HepG2 (cell line): ENCODE measurements around the gene NPDC1. TPM values are rescaled to one million over a fixed set of nuclear protein-coding genes. Genes with fewer than 3 reads are reported as not detected.

ENCODE experiments used
- TEAD3 ChIP-seq: optimal IDR thresholded peaks from 2 replicates; pipeline ENCODE3; 2016; ENCODE audit warnings: borderline replicate concordance
- ZNF430 ChIP-seq: sonication (generic); formaldehyde crosslinking; IDR thresholded peaks from 2 replicates; pipeline ENCODE4 v1.9.0; 2021; ENCODE audit warnings: mild to moderate bottlenecking, missing genetic modification reagents
- polyA plus RNA-seq, 8 experiments: library from polyadenylated mRNA; depleted of rRNA in 3 of 8; stranded (reverse) in 7 of 8; unstranded in 1 of 8; fragments of >200 nt; fragmentation: Illumina TruSeq in 4 of 8; extraction: Trizol in 4 of 8; gene quantifications; 2 replicates each; pipeline versions ENCODE4 v1.2.1 to v1.2.3, GENCODE V29; 2011 to 2016; ENCODE audit warnings: low read depth in 4 of 8, missing spikeins in 1 of 8, mixed read lengths in 1 of 8; ENCODE audit not compliant: insufficient read depth in 1 of 8
- total RNA-seq, 5 experiments: library from RNA; depleted of rRNA; stranded (reverse); fragments of >200 nt; fragmentation: Illumina TruSeq; extraction: Trizol; gene quantifications; 2 replicates each; pipeline ENCODE4 v1.2.3, GENCODE V29; 2016; ENCODE audit warnings: low read depth in 1 of 5
- TF ChIP-seq, protein P1 (sequence below): sonication (generic); formaldehyde crosslinking; IDR thresholded peaks from one replicate; pipeline ENCODE4 v1.5.1; 2020; ENCODE audit warnings: mild to moderate bottlenecking, missing genetic modification reagents; ENCODE audit errors: not compliant biosample characterization
- TF ChIP-seq, protein P2 (sequence below): sonication (generic); formaldehyde crosslinking; IDR thresholded peaks from 2 replicates; pipeline ENCODE4 v1.4.0; 2020; ENCODE audit warnings: low read depth, missing genetic modification reagents
- TF ChIP-seq, protein P3 (sequence below): sonication (generic); formaldehyde crosslinking; IDR thresholded peaks from 2 replicates; pipeline ENCODE4 v1.5.0; 2020; ENCODE audit warnings: mild to moderate bottlenecking, missing genetic modification reagents
- TF ChIP-seq, protein P4 (sequence below): sonication (generic); formaldehyde crosslinking; IDR thresholded peaks from 2 replicates; pipeline ENCODE4 v1.5.0; 2020; ENCODE audit warnings: mild to moderate bottlenecking, missing genetic modification reagents, borderline replicate concordance

NPDC1 gene
- total and polyA plus RNA-seq, 2 of the 13 experiments (the other 11 are each of a cell fraction or from before 2014, with no cell fraction given): 0.84 to 5.4 TPM

DNA sequence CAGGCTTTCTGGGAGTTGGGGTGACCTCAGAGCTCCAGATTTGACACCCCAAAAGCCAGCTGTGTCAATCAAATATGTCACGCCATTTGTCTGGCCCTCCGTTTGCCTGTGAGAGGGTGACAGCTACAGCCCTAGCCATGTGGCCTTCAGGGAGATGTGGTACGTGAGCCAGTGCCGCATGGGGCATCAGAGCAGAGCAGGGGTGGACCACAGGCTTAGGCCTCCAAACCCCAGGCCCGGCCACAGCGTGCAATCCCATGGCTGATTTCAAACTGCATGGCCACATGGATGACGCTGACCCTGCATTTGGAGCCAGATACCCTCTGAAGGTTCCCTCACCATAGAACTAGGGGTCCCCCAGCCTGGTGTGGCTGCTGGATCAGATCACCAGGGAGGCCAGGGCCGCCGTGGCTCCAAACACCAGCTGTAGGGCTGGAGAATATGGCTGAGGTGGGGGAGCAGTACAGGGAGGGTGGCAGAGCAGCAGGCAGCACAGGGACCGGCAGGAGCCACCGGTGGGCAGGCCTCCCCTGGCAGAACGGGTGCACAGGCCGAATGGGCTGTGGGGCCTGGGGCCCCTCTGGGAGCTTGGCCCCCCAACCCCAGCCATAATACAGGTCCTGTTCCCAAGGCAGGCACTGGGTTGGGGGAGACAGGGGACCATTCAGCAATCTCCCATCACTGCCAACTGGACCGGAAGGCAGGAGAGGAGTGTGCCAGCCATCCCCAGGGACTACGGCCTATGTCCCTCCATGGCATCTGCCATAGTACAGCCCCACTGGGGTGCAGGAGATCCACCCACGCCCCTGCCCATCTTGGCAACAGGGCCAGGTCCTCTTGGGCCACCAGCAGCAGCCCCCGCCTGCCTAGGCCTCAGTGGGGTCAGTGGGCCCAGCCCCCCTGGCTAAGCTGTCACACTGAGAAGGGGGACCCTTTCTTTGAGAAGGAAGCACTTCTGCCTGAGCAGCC, 22.8 kb upstream of the NPDC1 start (continued):
- TF ChIP-seq, protein P1, sequence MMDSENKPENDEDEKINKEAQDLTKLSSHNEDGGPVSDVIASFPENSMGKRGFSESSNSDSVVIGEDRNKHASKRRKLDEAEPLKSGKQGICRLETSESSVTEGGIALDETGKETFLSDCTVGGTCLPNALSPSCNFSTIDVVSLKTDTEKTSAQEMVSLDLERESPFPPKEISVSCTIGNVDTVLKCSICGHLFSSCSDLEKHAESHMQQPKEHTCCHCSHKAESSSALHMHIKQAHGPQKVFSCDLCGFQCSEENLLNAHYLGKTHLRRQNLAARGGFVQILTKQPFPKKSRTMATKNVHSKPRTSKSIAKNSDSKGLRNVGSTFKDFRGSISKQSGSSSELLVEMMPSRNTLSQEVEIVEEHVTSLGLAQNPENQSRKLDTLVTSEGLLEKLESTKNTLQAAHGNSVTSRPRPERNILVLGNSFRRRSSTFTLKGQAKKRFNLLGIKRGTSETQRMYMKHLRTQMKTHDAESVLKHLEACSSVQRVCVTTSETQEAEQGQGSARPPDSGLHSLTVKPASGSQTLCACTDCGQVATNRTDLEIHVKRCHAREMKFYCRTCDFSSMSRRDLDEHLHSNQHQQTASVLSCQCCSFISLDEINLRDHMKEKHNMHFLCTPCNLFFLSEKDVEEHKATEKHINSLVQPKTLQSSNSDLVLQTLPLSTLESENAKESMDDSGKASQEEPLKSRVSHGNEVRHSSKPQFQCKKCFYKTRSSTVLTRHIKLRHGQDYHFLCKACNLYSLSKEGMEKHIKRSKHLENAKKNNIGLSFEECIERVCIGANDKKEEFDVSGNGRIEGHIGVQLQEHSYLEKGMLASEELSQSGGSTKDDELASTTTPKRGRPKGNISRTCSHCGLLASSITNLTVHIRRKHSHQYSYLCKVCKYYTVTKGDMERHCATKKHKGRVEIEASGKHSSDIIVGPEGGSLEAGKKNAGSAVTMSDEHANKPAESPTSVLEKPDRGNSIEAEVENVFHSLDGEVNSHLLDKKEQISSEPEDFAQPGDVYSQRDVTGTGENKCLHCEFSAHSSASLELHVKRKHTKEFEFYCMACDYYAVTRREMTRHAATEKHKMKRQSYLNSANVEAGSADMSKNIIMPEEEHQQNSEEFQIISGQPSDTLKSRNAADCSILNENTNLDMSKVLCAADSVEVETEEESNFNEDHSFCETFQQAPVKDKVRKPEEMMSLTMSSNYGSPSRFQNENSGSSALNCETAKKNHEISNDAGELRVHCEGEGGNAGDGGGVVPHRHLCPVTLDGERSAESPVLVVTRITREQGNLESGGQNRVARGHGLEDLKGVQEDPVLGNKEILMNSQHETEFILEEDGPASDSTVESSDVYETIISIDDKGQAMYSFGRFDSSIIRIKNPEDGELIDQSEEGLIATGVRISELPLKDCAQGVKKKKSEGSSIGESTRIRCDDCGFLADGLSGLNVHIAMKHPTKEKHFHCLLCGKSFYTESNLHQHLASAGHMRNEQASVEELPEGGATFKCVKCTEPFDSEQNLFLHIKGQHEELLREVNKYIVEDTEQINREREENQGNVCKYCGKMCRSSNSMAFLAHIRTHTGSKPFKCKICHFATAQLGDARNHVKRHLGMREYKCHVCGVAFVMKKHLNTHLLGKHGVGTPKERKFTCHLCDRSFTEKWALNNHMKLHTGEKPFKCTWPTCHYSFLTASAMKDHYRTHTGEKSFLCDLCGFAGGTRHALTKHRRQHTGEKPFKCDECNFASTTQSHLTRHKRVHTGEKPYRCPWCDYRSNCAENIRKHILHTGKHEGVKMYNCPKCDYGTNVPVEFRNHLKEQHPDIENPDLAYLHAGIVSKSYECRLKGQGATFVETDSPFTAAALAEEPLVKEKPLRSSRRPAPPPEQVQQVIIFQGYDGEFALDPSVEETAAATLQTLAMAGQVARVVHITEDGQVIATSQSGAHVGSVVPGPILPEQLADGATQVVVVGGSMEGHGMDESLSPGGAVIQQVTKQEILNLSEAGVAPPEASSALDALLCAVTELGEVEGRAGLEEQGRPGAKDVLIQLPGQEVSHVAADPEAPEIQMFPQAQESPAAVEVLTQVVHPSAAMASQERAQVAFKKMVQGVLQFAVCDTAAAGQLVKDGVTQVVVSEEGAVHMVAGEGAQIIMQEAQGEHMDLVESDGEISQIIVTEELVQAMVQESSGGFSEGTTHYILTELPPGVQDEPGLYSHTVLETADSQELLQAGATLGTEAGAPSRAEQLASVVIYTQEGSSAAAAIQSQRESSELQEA (CRISPR knock-in tag): no peak
- TF ChIP-seq, protein P2, sequence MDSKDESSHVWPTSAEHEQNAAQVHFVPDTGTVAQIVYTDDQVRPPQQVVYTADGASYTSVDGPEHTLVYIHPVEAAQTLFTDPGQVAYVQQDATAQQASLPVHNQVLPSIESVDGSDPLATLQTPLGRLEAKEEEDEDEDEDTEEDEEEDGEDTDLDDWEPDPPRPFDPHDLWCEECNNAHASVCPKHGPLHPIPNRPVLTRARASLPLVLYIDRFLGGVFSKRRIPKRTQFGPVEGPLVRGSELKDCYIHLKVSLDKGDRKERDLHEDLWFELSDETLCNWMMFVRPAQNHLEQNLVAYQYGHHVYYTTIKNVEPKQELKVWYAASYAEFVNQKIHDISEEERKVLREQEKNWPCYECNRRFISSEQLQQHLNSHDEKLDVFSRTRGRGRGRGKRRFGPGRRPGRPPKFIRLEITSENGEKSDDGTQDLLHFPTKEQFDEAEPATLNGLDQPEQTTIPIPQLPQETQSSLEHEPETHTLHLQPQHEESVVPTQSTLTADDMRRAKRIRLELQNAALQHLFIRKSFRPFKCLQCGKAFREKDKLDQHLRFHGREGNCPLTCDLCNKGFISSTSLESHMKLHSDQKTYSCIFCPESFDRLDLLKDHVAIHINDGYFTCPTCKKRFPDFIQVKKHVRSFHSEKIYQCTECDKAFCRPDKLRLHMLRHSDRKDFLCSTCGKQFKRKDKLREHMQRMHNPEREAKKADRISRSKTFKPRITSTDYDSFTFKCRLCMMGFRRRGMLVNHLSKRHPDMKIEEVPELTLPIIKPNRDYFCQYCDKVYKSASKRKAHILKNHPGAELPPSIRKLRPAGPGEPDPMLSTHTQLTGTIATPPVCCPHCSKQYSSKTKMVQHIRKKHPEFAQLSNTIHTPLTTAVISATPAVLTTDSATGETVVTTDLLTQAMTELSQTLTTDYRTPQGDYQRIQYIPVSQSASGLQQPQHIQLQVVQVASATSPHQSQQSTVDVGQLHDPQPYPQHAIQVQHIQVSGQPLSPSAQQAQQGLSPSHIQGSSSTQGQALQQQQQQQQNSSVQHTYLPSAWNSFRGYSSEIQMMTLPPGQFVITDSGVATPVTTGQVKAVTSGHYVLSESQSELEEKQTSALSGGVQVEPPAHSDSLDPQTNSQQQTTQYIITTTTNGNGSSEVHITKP (CRISPR knock-in tag): no peak
- TF ChIP-seq ZNF430 (0 out of 2 replicates have a peak, but pooled peaks have one; percentile 13), TEAD3 (peak; percentile 1)
- TF ChIP-seq, protein P3, sequence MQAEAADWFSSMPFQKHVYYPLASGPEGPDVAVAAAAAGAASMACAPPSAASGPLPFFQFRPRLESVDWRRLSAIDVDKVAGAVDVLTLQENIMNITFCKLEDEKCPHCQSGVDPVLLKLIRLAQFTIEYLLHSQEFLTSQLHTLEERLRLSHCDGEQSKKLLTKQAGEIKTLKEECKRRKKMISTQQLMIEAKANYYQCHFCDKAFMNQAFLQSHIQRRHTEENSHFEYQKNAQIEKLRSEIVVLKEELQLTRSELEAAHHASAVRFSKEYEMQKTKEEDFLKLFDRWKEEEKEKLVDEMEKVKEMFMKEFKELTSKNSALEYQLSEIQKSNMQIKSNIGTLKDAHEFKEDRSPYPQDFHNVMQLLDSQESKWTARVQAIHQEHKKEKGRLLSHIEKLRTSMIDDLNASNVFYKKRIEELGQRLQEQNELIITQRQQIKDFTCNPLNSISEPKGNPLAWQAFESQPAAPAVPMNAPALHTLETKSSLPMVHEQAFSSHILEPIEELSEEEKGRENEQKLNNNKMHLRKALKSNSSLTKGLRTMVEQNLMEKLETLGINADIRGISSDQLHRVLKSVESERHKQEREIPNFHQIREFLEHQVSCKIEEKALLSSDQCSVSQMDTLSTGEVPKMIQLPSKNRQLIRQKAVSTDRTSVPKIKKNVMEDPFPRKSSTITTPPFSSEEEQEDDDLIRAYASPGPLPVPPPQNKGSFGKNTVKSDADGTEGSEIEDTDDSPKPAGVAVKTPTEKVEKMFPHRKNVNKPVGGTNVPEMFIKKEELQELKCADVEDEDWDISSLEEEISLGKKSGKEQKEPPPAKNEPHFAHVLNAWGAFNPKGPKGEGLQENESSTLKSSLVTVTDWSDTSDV (CRISPR knock-in tag): peak; percentile 54; the same call in 1 of the 2 replicates
- TF ChIP-seq, protein P4, sequence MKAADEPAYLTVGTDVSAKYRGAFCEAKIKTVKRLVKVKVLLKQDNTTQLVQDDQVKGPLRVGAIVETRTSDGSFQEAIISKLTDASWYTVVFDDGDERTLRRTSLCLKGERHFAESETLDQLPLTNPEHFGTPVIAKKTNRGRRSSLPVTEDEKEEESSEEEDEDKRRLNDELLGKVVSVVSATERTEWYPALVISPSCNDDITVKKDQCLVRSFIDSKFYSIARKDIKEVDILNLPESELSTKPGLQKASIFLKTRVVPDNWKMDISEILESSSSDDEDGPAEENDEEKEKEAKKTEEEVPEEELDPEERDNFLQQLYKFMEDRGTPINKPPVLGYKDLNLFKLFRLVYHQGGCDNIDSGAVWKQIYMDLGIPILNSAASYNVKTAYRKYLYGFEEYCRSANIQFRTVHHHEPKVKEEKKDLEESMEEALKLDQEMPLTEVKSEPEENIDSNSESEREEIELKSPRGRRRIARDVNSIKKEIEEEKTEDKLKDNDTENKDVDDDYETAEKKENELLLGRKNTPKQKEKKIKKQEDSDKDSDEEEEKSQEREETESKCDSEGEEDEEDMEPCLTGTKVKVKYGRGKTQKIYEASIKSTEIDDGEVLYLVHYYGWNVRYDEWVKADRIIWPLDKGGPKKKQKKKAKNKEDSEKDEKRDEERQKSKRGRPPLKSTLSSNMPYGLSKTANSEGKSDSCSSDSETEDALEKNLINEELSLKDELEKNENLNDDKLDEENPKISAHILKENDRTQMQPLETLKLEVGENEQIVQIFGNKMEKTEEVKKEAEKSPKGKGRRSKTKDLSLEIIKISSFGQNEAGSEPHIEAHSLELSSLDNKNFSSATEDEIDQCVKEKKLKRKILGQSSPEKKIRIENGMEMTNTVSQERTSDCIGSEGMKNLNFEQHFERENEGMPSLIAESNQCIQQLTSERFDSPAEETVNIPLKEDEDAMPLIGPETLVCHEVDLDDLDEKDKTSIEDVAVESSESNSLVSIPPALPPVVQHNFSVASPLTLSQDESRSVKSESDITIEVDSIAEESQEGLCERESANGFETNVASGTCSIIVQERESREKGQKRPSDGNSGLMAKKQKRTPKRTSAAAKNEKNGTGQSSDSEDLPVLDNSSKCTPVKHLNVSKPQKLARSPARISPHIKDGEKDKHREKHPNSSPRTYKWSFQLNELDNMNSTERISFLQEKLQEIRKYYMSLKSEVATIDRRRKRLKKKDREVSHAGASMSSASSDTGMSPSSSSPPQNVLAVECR (CRISPR knock-in tag): peak; percentile 52
